Measurements from ENCODE around the gene FAM13C.

Gene FAM13C

DNA sequence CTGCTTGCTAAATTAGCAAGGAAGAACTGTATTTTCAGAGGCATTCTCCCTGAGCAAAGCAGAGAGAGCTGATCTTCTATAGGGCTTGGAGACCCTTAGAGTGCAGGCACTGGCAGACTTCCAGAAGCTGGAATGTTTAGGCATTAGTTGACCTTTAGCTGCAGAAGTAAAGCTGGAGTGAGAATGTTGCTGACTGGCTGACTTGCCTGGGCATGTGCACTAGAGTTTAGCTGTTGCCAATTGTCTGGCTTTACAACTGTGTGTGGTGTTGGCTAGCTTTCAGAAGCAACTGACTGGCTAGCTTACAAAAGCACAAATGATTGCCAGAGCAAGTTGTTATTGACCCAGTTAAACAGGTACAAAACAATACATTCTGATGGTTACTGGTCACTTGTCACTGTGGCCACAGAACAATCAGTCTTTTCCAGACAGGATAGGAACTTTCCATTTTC lies 25.1 kb downstream of the FAM13C start:
- H3K27me3 ChIP-seq (ENCODE audit: control insufficient read depth, insufficient read depth, low read length), result peaks cover 75% of the 10 kb centered on the region
- H3K4me1 ChIP-seq (ENCODE audit: control insufficient read depth, insufficient read depth, low read length), result no peaks in the 10 kb centered on the region
- no peaks in the 10 kb centered on the region for H3K36me3 ChIP-seq (ENCODE audit: control insufficient read depth, insufficient read depth, low read length)
- no peaks in the 10 kb centered on the region for H3K9me3 ChIP-seq (ENCODE audit: control insufficient read depth, insufficient read depth, low read length)
- H3K27ac ChIP-seq (ENCODE audit: low read depth, low read length), result no peak overlapping the region
- no peak overlapping the region for H3K4me3 ChIP-seq (ENCODE audit: low read depth, low read length)
- H3K9ac ChIP-seq (ENCODE audit: low read depth, low read length), result no peak overlapping the region

DNA sequence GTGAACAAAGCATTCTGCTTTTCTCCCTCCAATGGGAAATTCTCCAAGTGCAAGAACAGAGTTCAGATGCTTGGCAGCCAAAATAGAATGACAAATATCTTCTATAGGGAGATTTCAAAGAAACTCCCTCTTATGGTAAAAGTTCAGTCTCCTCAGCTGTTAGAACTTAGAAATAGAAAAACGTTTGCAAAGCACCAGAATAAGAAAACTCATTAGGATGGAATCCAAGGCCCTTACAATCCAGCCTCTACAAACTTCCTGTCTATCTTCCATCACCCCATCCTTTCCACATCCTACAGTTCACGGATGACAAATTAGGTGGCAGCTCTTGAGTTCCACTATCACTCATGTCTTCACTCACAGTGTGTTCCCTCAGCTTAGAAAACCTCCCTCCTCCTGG lies 25.7 kb downstream of the FAM13C start:
- H3K9me3 ChIP-seq (ENCODE audit: control insufficient read depth, insufficient read depth, low read length), result no peaks in the 10 kb centered on the region

DNA sequence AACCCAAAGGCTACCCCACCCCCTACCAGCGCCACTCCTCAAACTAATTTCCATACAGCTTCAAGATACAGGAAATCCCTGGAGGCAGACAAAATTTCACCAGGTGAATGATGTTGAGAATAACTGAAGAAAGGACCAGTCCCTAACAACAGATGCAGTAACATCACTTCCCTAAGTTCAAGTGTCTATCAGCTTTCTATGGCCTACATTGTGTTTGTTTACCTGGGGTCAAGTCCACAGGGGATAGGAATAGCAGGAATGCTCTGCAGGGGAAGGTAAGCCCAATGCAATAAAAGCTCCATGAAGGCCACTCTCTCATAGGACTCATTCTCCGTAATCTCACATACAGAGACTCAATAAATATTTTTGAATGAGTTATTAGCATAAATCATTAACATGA lies 26.9 kb downstream of the FAM13C start:
- Histone ChIP-seq H3K27me3 (ENCODE audit: control insufficient read depth, insufficient read depth, low read length) (peaks cover 86% of the 10 kb centered on the region), H3K9me3 (ENCODE audit: control insufficient read depth, insufficient read depth, low read length) (no peaks in the 10 kb centered on the region), H3K4me3 (ENCODE audit: low read depth, low read length) (no peak overlapping the region), H3K9ac (ENCODE audit: low read depth, low read length) (no peak overlapping the region), H3K27ac (ENCODE audit: low read depth, low read length) (no peak overlapping the region), H3K4me1 (ENCODE audit: control insufficient read depth, insufficient read depth, low read length) (0 out of 2 replicates have a peak, but pooled peaks cover under 1% of the 10 kb centered on the region), H3K36me3 (ENCODE audit: control insufficient read depth, insufficient read depth, low read length) (no peaks in the 10 kb centered on the region)

More for the DNA sequence above, 25.7 kb downstream of the FAM13C start:
- no peaks in the 10 kb centered on the region for H3K4me1 ChIP-seq (ENCODE audit: control insufficient read depth, insufficient read depth, low read length)
- peaks cover 81% of the 10 kb centered on the region for H3K27me3 ChIP-seq (ENCODE audit: control insufficient read depth, insufficient read depth, low read length)
- no peak overlapping the region for H3K9ac ChIP-seq (ENCODE audit: low read depth, low read length)
- H3K36me3 ChIP-seq (ENCODE audit: control insufficient read depth, insufficient read depth, low read length), result no peaks in the 10 kb centered on the region
- H3K27ac ChIP-seq (ENCODE audit: low read depth, low read length), result no peak overlapping the region
- H3K4me3 ChIP-seq (ENCODE audit: low read depth, low read length), result no peak overlapping the region

DNA sequence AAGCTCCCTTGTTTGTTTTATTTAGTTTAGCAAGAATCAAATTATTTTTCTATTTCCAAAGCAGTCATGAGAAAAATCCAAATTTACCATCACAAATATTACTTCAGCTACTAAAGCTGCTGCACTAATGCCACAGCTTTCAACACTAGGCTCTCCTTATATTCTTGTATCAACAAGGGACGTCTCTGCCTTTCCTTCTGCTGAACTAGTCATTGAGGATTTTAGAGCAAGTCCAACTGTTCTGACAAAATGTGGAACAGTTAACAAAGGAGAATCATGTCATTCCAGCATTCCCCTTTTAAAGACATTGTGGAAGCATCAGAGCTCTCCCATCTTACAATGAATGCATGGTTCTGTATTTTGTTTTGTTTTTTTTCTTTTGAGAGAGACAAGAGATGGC lies 28.6 kb downstream of the FAM13C start:
- H3K27ac ChIP-seq (ENCODE audit: low read depth, low read length), result no peak overlapping the region
- H3K4me1 ChIP-seq (ENCODE audit: control insufficient read depth, insufficient read depth, low read length), result 0 out of 2 replicates have a peak, but pooled peaks cover 6% of the 10 kb centered on the region
- no peak overlapping the region for H3K9ac ChIP-seq (ENCODE audit: low read depth, low read length)
- no peaks in the 10 kb centered on the region for H3K36me3 ChIP-seq (ENCODE audit: control insufficient read depth, insufficient read depth, low read length)
- H3K4me3 ChIP-seq (ENCODE audit: low read depth, low read length), result no peak overlapping the region
- H3K27me3 ChIP-seq (ENCODE audit: control insufficient read depth, insufficient read depth, low read length), result peaks cover 74% of the 10 kb centered on the region
- H3K9me3 ChIP-seq (ENCODE audit: control insufficient read depth, insufficient read depth, low read length), result no peaks in the 10 kb centered on the region

DNA sequence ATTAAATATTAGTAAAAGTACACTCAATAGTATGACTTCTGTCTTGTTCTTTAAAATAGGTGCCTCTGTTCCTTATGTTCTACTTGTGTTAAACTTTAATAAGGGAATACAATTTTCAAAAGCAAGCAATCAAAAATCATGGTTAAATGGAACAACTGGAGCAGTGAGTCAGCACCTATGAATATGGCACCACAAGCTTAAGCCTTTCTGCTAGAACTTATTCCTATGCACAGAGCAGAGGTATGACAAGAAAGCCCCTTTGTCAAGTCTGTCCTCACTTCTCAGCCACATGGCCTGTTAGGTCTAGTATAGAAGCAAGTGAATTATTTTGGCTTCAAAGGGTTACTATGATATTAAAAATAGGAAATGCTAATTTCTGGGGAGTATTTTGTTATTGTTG lies 29.8 kb downstream of the FAM13C start:
- no peaks in the 10 kb centered on the region for H3K36me3 ChIP-seq (ENCODE audit: control insufficient read depth, insufficient read depth, low read length)
- no peak overlapping the region for H3K4me3 ChIP-seq (ENCODE audit: low read depth, low read length)
- no peak overlapping the region for H3K9ac ChIP-seq (ENCODE audit: low read depth, low read length)
- H3K4me1 ChIP-seq (ENCODE audit: control insufficient read depth, insufficient read depth, low read length), result 0 out of 2 replicates have a peak, but pooled peaks cover 6% of the 10 kb centered on the region
- no peaks in the 10 kb centered on the region for H3K9me3 ChIP-seq (ENCODE audit: control insufficient read depth, insufficient read depth, low read length)
- peaks cover 63% of the 10 kb centered on the region for H3K27me3 ChIP-seq (ENCODE audit: control insufficient read depth, insufficient read depth, low read length)
- no peak overlapping the region for H3K27ac ChIP-seq (ENCODE audit: low read depth, low read length)

DNA sequence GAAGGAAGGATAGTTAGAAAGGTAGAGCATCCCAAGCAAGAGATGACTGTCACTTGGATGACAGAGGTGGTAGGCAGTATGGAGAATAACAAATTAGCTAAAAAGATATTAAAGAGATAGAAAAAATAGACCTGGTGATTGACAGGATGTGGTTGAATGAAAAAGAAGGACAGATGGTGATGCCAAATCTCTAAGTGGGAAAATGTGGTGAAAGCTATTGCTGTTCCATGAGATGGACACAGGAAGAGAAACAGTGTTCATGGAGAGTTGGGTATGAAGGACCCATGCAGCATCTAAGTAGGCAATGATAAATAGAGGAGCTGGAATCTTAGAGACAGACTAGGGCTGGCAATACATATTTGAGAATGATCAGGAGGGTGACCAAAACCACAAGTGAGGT lies 30.7 kb downstream of the FAM13C start:
- no peak overlapping the region for H3K27ac ChIP-seq (ENCODE audit: low read depth, low read length)
- peaks cover 55% of the 10 kb centered on the region for H3K27me3 ChIP-seq (ENCODE audit: control insufficient read depth, insufficient read depth, low read length)
- H3K36me3 ChIP-seq (ENCODE audit: control insufficient read depth, insufficient read depth, low read length), result no peaks in the 10 kb centered on the region

DNA sequence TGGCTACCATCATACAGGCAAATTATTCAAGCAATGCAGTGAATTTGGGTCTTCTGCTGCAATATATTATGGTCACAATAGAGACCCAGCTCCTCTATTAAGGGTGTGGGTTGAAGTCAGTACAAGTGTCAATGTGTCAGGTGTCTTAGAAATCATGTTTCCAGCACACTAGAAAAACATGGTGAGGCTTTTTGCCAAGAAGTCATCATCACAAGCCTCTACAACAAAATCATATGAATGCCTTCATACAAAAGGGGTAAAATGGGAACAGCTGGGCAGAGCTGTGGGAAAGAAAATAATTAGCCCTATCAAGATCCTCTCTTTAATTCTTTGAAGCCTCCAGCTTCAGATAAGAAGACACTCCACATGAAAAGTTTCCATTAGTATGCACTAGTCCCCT lies 37.2 kb downstream of the FAM13C start:
- H3K27me3 ChIP-seq (ENCODE audit: control insufficient read depth, insufficient read depth, low read length), result no peaks in the 10 kb centered on the region
- no peak overlapping the region for H3K4me3 ChIP-seq (ENCODE audit: low read depth, low read length)
- H3K9ac ChIP-seq (ENCODE audit: low read depth, low read length), result no peak overlapping the region
- H3K36me3 ChIP-seq (ENCODE audit: control insufficient read depth, insufficient read depth, low read length), result no peaks in the 10 kb centered on the region
- H3K4me1 ChIP-seq (ENCODE audit: control insufficient read depth, insufficient read depth, low read length), result 0 out of 2 replicates have a peak, but pooled peaks cover 2% of the 10 kb centered on the region
- H3K27ac ChIP-seq (ENCODE audit: low read depth, low read length), result no peak overlapping the region
- H3K9me3 ChIP-seq (ENCODE audit: control insufficient read depth, insufficient read depth, low read length), result no peaks in the 10 kb centered on the region

More for the DNA sequence above, 30.7 kb downstream of the FAM13C start:
- no peaks in the 10 kb centered on the region for H3K9me3 ChIP-seq (ENCODE audit: control insufficient read depth, insufficient read depth, low read length)
- no peak overlapping the region for H3K4me3 ChIP-seq (ENCODE audit: low read depth, low read length)
- H3K4me1 ChIP-seq (ENCODE audit: control insufficient read depth, insufficient read depth, low read length), result 0 out of 2 replicates have a peak, but pooled peaks cover 6% of the 10 kb centered on the region
- no peak overlapping the region for H3K9ac ChIP-seq (ENCODE audit: low read depth, low read length)

DNA sequence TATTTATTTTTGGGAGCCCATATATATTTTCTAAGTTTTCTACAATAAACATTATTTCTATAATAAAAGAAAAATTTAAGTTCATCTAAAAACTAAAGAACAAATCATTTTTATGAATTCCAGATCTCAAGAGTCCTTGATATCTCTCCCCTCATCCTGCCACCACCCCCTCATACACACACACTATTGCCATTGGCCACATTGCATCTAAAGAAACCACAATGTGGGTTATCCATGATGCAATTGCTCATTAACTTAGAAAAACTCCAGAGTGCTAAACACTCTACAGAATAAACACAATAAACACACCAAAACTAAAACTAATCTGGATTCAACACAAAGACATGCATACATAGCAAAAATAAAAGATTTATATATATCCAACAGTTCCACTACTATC lies 37.8 kb downstream of the FAM13C start:
- Histone ChIP-seq H3K4me1 (ENCODE audit: control insufficient read depth, insufficient read depth, low read length) (no peaks in the 10 kb centered on the region), H3K9ac (ENCODE audit: low read depth, low read length) (no peak overlapping the region), H3K9me3 (ENCODE audit: control insufficient read depth, insufficient read depth, low read length) (no peaks in the 10 kb centered on the region), H3K27me3 (ENCODE audit: control insufficient read depth, insufficient read depth, low read length) (no peaks in the 10 kb centered on the region), H3K4me3 (ENCODE audit: low read depth, low read length) (no peak overlapping the region), H3K27ac (ENCODE audit: low read depth, low read length) (no peak overlapping the region), H3K36me3 (ENCODE audit: control insufficient read depth, insufficient read depth, low read length) (no peaks in the 10 kb centered on the region)

DNA sequence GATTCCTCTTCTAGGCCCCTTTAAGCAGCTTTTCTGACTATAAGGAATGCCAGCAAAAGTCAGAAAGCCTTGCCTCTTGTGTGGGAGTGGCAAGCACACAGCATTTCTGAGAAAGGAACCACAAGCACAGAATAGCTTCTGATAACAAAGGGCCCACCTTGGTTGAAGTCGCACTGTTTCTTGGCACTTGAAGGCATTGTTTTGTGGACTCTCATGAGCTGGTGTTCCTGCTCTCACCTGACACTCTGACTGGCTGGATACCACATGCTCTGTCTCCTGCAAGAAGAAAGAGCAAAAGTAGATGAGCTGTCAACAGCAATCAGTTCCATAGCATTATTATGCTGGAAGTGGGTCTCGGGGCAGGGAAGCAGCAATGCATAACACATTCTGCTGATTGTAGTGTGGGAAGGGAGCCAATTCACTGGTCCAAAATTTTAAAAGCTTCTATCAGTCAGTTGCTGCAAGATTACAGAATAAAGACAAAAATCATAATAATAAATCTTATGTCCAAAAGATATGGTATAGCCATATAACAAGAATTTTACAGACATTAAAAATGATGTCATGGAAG lies 38.4 kb downstream of the FAM13C start:
- Histone ChIP-seq H3K36me3 (ENCODE audit: control insufficient read depth, insufficient read depth, low read length) (no peaks in the 10 kb centered on the region), H3K9me3 (ENCODE audit: control insufficient read depth, insufficient read depth, low read length) (no peaks in the 10 kb centered on the region), H3K4me1 (ENCODE audit: control insufficient read depth, insufficient read depth, low read length) (no peaks in the 10 kb centered on the region), H3K27me3 (ENCODE audit: control insufficient read depth, insufficient read depth, low read length) (no peaks in the 10 kb centered on the region), H3K9ac (ENCODE audit: low read depth, low read length) (no peak overlapping the region), H3K27ac (ENCODE audit: low read depth, low read length) (no peak overlapping the region), H3K4me3 (ENCODE audit: low read depth, low read length) (no peak overlapping the region)

DNA sequence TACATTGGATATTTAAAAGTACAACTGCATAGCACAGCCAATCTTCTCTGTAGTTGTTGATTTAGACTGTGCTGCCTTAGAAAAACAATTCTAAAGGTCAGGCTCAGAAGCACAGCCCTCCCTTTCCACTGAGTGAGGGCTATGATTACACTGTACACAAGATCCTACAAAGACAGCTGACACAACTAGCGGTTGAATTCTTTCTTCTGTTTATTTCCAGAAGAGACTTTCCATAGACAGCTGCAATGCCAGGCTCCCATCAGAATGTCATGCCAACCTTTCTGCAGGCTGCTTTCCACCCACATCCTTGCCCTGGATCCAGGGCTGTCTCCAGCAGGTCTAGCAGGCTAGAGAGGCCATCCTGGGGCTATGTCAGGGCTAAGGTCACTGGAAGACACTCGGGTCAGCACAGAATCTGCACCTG lies 39.3 kb downstream of the FAM13C start:
- no peaks in the 10 kb centered on the region for H3K4me1 ChIP-seq (ENCODE audit: control insufficient read depth, insufficient read depth, low read length)
- no peaks in the 10 kb centered on the region for H3K27me3 ChIP-seq (ENCODE audit: control insufficient read depth, insufficient read depth, low read length)
- H3K4me3 ChIP-seq (ENCODE audit: low read depth, low read length), result no peak overlapping the region
- no peaks in the 10 kb centered on the region for H3K36me3 ChIP-seq (ENCODE audit: control insufficient read depth, insufficient read depth, low read length)
- H3K27ac ChIP-seq (ENCODE audit: low read depth, low read length), result no peak overlapping the region
- no peak overlapping the region for H3K9ac ChIP-seq (ENCODE audit: low read depth, low read length)
- H3K9me3 ChIP-seq (ENCODE audit: control insufficient read depth, insufficient read depth, low read length), result no peaks in the 10 kb centered on the region

DNA sequence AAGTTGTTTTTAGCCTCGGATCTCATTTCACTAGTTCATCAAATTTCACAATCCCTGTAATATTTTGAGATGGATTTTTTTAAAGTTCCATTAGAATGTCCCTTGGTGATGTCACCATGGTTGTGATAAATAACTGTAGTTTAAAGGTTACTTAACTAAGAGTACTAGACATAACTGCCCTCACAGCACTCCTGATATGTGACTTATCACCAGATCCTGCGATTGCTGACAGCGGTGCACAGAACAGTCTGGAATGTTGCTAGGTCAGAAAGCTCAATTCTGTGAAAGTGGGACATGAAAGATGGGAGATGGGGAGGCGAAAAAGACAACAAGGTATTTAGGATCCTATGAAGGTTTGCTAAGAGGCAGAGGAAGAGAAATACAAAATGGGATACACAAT lies 40.2 kb downstream of the FAM13C start:
- no peaks in the 10 kb centered on the region for H3K27me3 ChIP-seq (ENCODE audit: control insufficient read depth, insufficient read depth, low read length)
- no peak overlapping the region for H3K9ac ChIP-seq (ENCODE audit: low read depth, low read length)
- no peaks in the 10 kb centered on the region for H3K9me3 ChIP-seq (ENCODE audit: control insufficient read depth, insufficient read depth, low read length)
- H3K4me1 ChIP-seq (ENCODE audit: control insufficient read depth, insufficient read depth, low read length), result no peaks in the 10 kb centered on the region
- H3K4me3 ChIP-seq (ENCODE audit: low read depth, low read length), result no peak overlapping the region
- H3K36me3 ChIP-seq (ENCODE audit: control insufficient read depth, insufficient read depth, low read length), result no peaks in the 10 kb centered on the region
- H3K27ac ChIP-seq (ENCODE audit: low read depth, low read length), result no peak overlapping the region
